ENCODE results near the gene KPNA5.
"Not testable (repeated sequence)": the region's sequence is repeated elsewhere in the genome, so short reads cannot be mapped to it uniquely, and the experiment has no call there.

KPNA5 gene

DNA sequence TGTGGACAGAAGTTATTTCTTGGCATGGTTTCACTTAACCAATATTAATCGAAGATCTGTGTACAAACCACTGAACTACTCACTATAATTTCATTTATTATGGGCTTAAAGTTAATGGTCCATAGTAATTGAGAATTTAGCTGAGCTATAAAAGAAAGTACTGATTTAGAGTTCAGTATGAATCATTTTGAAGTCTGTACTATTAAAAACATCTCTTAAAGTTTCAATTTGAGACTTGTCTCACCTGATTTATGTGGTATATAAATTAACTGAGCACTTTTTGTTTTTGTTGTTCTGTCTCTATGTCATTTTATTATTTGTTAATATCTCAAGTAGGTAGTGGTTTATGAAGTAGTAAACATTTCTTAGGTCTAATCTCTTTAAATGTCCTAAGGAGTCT lies 24.9 kb downstream of the KPNA5 start:
- no peak for DNase-seq (ENCODE audit: low spot score)
- no peak overlapping the region for H3K4me3 ChIP-seq
- TF ChIP-seq CTCF (IDR thresholded peaks at IDR 0.05) = no peak
- H3K27ac ChIP-seq = no peak overlapping the region

- TF ChIP-seq CTCF (IDR thresholded peaks at IDR 0.05) = no peak
- Histone ChIP-seq H3K27ac (no peak overlapping the region), H3K4me3 (no peak overlapping the region)
- no peak for DNase-seq (ENCODE audit: low spot score)
Observed at GRCh38 chr6:116714296-116714695, 33.3 kb downstream of the KPNA5 start.

GRCh38 chr6:116714761-116715160 lies 33.8 kb downstream of the KPNA5 start:
- no peak for TF ChIP-seq CTCF (IDR thresholded peaks at IDR 0.05)
- Histone ChIP-seq H3K27ac (no peak overlapping the region), H3K4me3 (no peak overlapping the region)
- no peak for DNase-seq (ENCODE audit: low spot score)

DNA sequence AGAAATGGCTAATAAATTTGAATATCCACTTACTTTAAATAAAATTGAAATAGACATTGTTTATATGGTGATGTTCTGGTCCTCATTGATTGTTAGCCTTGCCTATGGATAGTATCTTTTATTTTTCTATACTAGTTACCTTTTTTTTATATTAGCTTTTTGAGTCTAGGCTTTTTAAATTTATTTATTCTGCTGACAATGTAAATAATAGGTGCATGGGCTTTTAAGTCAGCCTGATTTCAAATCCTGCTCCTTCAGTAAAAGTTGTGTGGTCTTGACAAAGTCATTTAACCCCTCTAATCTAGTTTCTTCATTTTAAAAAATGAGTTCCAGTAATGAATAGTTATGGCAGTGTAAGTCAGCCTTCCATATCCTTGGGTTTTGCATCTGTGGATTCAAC lies 45.9 kb downstream of the KPNA5 start:
- Histone ChIP-seq H3K27ac (no peak overlapping the region), H3K4me3 (no peak overlapping the region)
- no peak for TF ChIP-seq CTCF (IDR thresholded peaks at IDR 0.05)
- no peak for DNase-seq (ENCODE audit: low spot score)

GRCh38 chr6:116730513-116730912 lies 49.5 kb downstream of the KPNA5 start:
- Histone ChIP-seq H3K4me3 (no peak overlapping the region), H3K27ac (no peak overlapping the region)
- no peak for TF ChIP-seq CTCF (IDR thresholded peaks at IDR 0.05)
- no peak for DNase-seq (ENCODE audit: low spot score)

DNA sequence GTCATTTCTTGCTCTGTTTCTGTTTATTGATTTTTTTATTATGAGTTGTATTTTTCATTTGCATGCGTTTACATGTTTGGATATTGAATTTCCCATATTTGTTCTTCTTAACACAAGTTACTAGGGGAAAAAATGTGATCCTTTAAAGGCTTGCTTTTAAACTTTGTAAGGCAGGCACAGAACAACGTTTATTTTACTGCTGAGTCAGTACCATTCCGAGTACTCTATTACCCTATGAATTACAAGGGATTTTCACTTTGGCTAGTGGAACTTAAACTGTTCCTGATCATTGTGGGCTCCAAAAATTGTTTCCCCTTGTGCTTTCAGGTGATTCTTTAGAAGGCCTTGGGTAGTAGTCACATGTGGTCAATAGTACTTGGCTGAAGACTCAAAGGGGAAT lies 56.0 kb downstream of the KPNA5 start:
- Histone ChIP-seq H3K27ac (no peak overlapping the region), H3K4me3 (no peak overlapping the region)
- no peak for TF ChIP-seq CTCF (IDR thresholded peaks at IDR 0.05)

GRCh38 chr6:116740486-116740885 lies 59.5 kb downstream of the KPNA5 start:
- H3K4me3 ChIP-seq; DNase-seq (ENCODE audit: low spot score); H3K27ac ChIP-seq: not testable (repeated sequence)

More for the DNA sequence above, 56.0 kb downstream of the KPNA5 start:
- DNase-seq (ENCODE audit: low spot score) = no peak

DNA sequence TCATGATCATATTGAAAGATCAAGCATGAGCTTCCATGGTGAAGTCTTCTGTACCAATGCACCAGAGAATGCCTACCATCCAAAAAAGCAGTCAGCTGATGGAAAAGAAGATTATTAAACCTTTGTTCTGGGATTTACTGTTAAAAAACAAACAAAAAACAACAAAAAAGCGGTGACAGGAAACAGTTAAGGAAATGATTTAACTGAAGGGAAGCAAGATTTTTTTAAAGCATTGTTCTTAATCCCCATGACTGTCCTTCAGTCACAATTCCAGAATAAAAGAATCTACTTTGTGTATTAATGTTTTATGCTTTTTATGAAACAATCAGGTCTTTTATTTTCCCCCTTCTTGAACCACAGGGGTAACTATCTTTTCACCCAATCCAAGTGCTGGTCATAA lies 60.6 kb downstream of the KPNA5 start:
- TF ChIP-seq CTCF (IDR thresholded peaks at IDR 0.05) = no peak
- H3K4me3 ChIP-seq = no peak overlapping the region
- no peak overlapping the region for H3K27ac ChIP-seq
- DNase-seq (ENCODE audit: low spot score) = no peak

Measured in coronary artery (tissue), 2 donors.